Measurements from ENCODE around the gene TRIM44. TPM values are rescaled to one million over a fixed set of nuclear protein-coding genes. Genes with fewer than 3 reads are reported as not detected.
"Not testable (repeated sequence)": the region's sequence is repeated elsewhere in the genome, so short reads cannot be mapped to it uniquely, and the experiment has no call there.

Gene TRIM44
- total and polyA plus RNA-seq, 10 donors = 5.3 to 65.7 (median 48.5) TPM

DNA sequence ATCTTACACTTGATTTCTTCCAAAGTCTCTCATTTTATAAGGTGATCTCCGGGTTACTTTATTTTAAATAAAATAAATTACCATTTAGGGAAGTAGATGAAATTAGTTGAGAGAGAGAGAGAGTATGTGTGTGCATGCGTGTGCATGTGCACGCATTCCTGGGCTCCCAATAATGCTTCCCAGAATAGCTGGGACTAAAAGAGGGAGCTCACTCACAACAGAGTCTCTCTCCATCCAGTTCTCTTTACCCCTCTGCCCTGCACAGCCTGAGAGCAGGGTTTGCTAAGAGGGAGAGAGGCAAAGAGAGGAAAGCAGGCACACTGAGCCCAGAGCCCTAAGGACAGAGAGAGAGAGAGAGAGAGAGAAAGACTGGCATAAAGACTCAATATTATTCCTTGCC lies 11.3 kb upstream of the TRIM44 start:
- WGBS, 5 donors = 84 to 92% (median 91%) methylated on average over 3 of the region's 3 CpGs
- H3K4me3 ChIP-seq = no peak overlapping the region
- TF ChIP-seq, protein P1, sequence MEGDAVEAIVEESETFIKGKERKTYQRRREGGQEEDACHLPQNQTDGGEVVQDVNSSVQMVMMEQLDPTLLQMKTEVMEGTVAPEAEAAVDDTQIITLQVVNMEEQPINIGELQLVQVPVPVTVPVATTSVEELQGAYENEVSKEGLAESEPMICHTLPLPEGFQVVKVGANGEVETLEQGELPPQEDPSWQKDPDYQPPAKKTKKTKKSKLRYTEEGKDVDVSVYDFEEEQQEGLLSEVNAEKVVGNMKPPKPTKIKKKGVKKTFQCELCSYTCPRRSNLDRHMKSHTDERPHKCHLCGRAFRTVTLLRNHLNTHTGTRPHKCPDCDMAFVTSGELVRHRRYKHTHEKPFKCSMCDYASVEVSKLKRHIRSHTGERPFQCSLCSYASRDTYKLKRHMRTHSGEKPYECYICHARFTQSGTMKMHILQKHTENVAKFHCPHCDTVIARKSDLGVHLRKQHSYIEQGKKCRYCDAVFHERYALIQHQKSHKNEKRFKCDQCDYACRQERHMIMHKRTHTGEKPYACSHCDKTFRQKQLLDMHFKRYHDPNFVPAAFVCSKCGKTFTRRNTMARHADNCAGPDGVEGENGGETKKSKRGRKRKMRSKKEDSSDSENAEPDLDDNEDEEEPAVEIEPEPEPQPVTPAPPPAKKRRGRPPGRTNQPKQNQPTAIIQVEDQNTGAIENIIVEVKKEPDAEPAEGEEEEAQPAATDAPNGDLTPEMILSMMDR (IDR thresholded peaks at IDR 0.05 in 8 of 11, conservative IDR thresholded peaks at IDR 0.05 in 3 of 11) = no peak
- TF ChIP-seq POLR2AphosphoS5 (IDR thresholded peaks at IDR 0.05) (no peak), POLR2A (IDR thresholded peaks at IDR 0.05) (no peak)

DNA sequence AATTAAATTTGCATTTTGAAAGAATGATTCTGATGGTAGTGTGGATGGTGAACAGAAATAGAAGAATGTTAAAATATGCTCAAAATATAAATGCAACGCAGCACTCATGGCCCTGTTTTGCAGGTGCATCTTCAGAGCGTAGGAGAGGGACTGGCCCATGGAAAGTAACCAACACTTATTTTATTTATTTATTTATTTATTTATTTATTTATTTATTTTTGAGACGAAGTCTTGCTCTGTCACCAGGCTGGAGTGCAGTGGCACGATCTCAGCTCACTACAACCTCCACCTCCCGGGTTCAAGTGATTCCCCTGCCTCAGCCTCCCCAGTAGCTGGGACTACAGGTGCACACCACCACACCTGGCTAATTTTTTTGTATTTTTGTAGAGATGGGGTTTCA lies 9.8 kb upstream of the TRIM44 start:
- DNase-seq; H3K36me3 ChIP-seq; H3K4me1 ChIP-seq; H3K27ac ChIP-seq; H3K4me3 ChIP-seq; intact Hi-C loops (cut with DNase I; ENCODE audit: low total_unique reads); H3K9me3 ChIP-seq: not testable (repeated sequence)
- WGBS, 5 donors = 87 to 96% (median 91%) methylated on average over 5 of the region's 5 CpGs
- peaks cover 0 to 16% (median 0%) of the 10 kb centered on the region in 7 donors for H3K27me3 ChIP-seq (replicated peaks in 1 of 7)

More for the DNA sequence above, 11.3 kb upstream of the TRIM44 start:
- no peaks in the 10 kb centered on the region for H3K36me3 ChIP-seq
- peaks cover 0 to 9% (median 0%) of the 10 kb centered on the region in 7 donors for H3K27me3 ChIP-seq (replicated peaks in 1 of 7)
- no peaks in the 10 kb centered on the region for H3K9me3 ChIP-seq
- no peak overlapping the region for H3K27ac ChIP-seq
- no peak for DNase-seq
- H3K4me1 ChIP-seq = no peaks in the 10 kb centered on the region
- intact Hi-C loops (cut with DNase I; ENCODE audit: low total_unique reads) = no loop called here

DNA sequence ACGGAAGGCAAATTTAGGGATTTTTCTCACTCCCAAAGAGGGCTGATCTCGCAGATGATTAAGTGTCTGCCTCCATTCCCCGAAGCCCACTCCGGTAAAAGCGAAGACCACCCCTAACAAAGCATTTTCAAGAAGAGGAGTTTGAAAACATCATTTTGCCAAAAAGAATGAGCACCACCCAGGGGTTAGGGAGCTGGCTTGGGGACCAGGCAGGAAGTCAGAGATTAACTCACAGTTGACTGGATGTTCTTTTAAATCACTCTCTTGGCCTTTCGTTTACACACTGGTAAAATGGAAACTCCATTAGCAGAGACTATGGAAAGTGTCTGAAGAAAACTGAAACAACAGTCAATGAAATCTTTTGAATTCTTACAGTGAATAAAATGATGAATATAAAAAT lies 7.9 kb upstream of the TRIM44 start:
- Histone ChIP-seq H3K27me3 (replicated peaks in 1 of 7) (peaks cover 0 to 16% (median 0%) of the 10 kb centered on the region in 7 donors), H3K4me1 (no peaks in the 10 kb centered on the region), H3K9me3 (no peaks in the 10 kb centered on the region), H3K4me3 (no peak overlapping the region), H3K36me3 (no peaks in the 10 kb centered on the region), H3K27ac (no peak overlapping the region)
- WGBS, 5 donors = 75 to 89% (median 80%) methylated on average over 6 of the region's 6 CpGs
- no peak for DNase-seq
- TF ChIP-seq, protein P1 (IDR thresholded peaks at IDR 0.05 in 8 of 11, conservative IDR thresholded peaks at IDR 0.05 in 3 of 11) = no peak
- TF ChIP-seq POLR2AphosphoS5 (IDR thresholded peaks at IDR 0.05) = no peak
- TF ChIP-seq POLR2A (IDR thresholded peaks at IDR 0.05) = no peak
- intact Hi-C loops (cut with DNase I; ENCODE audit: low total_unique reads) = no loop called here

DNA sequence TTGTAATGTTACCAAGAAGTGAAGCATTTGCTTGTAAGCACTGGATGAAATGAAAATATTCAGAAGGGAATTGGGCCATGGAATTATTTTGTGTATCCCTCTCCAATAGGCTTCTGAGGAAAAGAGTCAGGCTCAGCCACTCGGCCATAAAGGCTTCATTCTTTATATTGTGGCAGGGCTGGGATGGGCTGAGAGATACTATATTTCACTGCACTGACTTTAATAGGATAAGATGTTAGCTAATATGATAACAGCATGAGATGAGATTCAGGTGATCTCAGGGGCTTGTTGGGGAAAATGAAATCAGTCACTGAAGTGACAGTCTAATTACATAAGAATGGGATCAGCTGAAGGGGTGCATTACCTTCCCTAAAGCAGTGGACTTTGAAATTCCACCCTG lies 7.3 kb upstream of the TRIM44 start:
- no peak overlapping the region for H3K4me3 ChIP-seq
- 75 to 97% (median 82%) methylated on average over 1 of the region's 1 CpG for WGBS, 5 donors
- H3K9me3 ChIP-seq = no peaks in the 10 kb centered on the region
- peaks cover 0 to 16% (median 0%) of the 10 kb centered on the region in 7 donors for H3K27me3 ChIP-seq (replicated peaks in 1 of 7)
- H3K27ac ChIP-seq = no peak overlapping the region
- intact Hi-C loops (cut with DNase I; ENCODE audit: low total_unique reads) = no loop called here
- TF ChIP-seq POLR2A (IDR thresholded peaks at IDR 0.05) (no peak), POLR2AphosphoS5 (IDR thresholded peaks at IDR 0.05) (no peak)
- TF ChIP-seq, protein P1 (IDR thresholded peaks at IDR 0.05 in 8 of 11, conservative IDR thresholded peaks at IDR 0.05 in 3 of 11) = no peak
- H3K36me3 ChIP-seq = no peaks in the 10 kb centered on the region
- no peaks in the 10 kb centered on the region for H3K4me1 ChIP-seq
- no peak for DNase-seq

DNA sequence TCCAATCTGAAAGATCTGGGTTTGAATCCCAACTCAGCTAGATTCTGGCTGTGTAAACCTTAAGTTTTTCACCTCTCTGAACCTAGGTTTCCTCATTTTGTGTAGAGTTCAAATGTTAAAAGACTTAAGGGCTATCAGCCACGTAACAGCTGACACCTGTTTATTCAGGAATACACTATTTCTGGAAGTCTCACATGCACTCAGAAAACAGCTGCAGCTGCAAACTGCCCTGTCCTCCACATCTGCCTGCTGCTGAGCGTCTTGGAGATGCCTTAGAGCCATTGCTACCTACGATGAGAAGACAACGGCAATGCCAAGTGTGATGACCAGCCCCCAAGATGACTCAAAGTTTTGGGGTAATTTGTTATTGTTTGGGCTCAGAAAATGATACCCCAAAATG lies 6.7 kb upstream of the TRIM44 start:
- TF ChIP-seq POLR2AphosphoS5 (IDR thresholded peaks at IDR 0.05) (no peak), POLR2A (IDR thresholded peaks at IDR 0.05) (no peak)
- TF ChIP-seq, protein P1 (IDR thresholded peaks at IDR 0.05 in 8 of 11, conservative IDR thresholded peaks at IDR 0.05 in 3 of 11) = no peak
- no peak for DNase-seq
- WGBS, 5 donors = 74 to 82% (median 81%) methylated on average over 4 of the region's 4 CpGs
- no peaks in the 10 kb centered on the region for H3K4me1 ChIP-seq
- H3K4me3 ChIP-seq = no peak overlapping the region
- intact Hi-C loops (cut with DNase I; ENCODE audit: low total_unique reads) = no loop called here
- no peaks in the 10 kb centered on the region for H3K36me3 ChIP-seq
- no peaks in the 10 kb centered on the region for H3K9me3 ChIP-seq
- peaks cover 0 to 16% (median 0%) of the 10 kb centered on the region in 7 donors for H3K27me3 ChIP-seq (replicated peaks in 1 of 7)
- no peak overlapping the region for H3K27ac ChIP-seq

Measured in spleen (tissue), 11 donors.